GM23338 (cell line): Measurements from ENCODE around the gene STEAP1B. TPM values are rescaled to one million over a fixed set of nuclear protein-coding genes. Genes with fewer than 3 reads are reported as not detected.

Experiments used
- ATAC-seq: fragments of 200-7000 bp; cut with Tn5 transposase; 3 replicates; pipeline ENCODE4 v1.9.1; 2020
- DNase-seq: peaks from one replicate; pipeline ENCODE4 v3.0.0-alpha.2; 2015; ENCODE audit warnings: low spot score
- H2AFZ ChIP-seq: fragments of 200-600 bp; sonication (generic); 2 replicates; pipeline ENCODE4 v1.8.0; 2016; ENCODE audit warnings: antibody characterized with exemption, mild to moderate bottlenecking, moderate library complexity
- H3F3A ChIP-seq: fragments of 200-600 bp; sonication (generic); replicated peaks from 2 replicates; pipeline ENCODE4 v1.8.0; 2017; ENCODE audit warnings: antibody characterized with exemption, mixed run types, low read depth
- H3K27ac ChIP-seq: fragments of 200-600 bp; sonication (generic); 2 replicates; pipeline ENCODE4 v1.6.1; 2016; ENCODE audit warnings: low read depth
- H3K27me3 ChIP-seq: fragments of 200-600 bp; sonication (generic); 2 replicates; pipeline ENCODE4 v1.8.0; 2016; ENCODE audit warnings: mild to moderate bottlenecking, mixed run types, moderate library complexity; ENCODE audit not compliant: insufficient read depth
- H3K36me3 ChIP-seq: fragments of 200-600 bp; sonication (generic); 2 replicates; pipeline ENCODE4 v1.8.0; 2016; ENCODE audit warnings: mild to moderate bottlenecking; ENCODE audit not compliant: insufficient read depth
- H3K4me1 ChIP-seq: fragments of 200-600 bp; sonication (generic); 2 replicates; pipeline ENCODE4 v1.8.0; 2016; ENCODE audit warnings: mild to moderate bottlenecking, moderate library complexity; ENCODE audit not compliant: insufficient read depth
- H3K4me2 ChIP-seq: fragments of 200-600 bp; sonication (generic); 2 replicates; pipeline ENCODE4 v1.7.1; 2017; ENCODE audit warnings: mixed run types
- H3K4me3 ChIP-seq: fragments of 200-600 bp; sonication (generic); 2 replicates; pipeline ENCODE4 v1.6.1; 2016; ENCODE audit warnings: mixed run types
- H3K79me2 ChIP-seq: fragments of 200-600 bp; sonication (generic); replicated peaks from 2 replicates; pipeline ENCODE4 v1.8.0; 2017; ENCODE audit warnings: mild to moderate bottlenecking; ENCODE audit not compliant: insufficient read depth
- H3K9me2 ChIP-seq: fragments of 200-600 bp; sonication (generic); 2 replicates; pipeline ENCODE4 v1.8.0; 2017; ENCODE audit not compliant: insufficient read depth
- H4K20me1 ChIP-seq: fragments of 200-600 bp; sonication (generic); replicated peaks from 2 replicates; pipeline ENCODE4 v1.8.0; 2017; ENCODE audit warnings: mild to moderate bottlenecking; ENCODE audit not compliant: insufficient read depth
- H3K27ac Mint-ChIP-seq: 2 replicates; pipeline ENCODE4 v1.8.0; 2020; ENCODE audit warnings: inconsistent platforms, mild to moderate bottlenecking, moderate library complexity, mixed read lengths
- H3K27me3 Mint-ChIP-seq: 3 replicates; pipeline ENCODE4 v1.8.0; 2022; ENCODE audit warnings: low read depth, mild to moderate bottlenecking, moderate library complexity, mixed read lengths, inconsistent platforms; ENCODE audit not compliant: insufficient read depth, poor library complexity
- H3K36me3 Mint-ChIP-seq: 3 replicates; pipeline ENCODE4 v1.8.0; 2021; ENCODE audit warnings: low read depth, mild to moderate bottlenecking, inconsistent platforms, moderate library complexity, mixed read lengths
- H3K4me1 Mint-ChIP-seq: 3 replicates; pipeline ENCODE4 v1.8.0; 2020; ENCODE audit warnings: mild to moderate bottlenecking, inconsistent platforms, mixed read lengths
- H3K4me3 Mint-ChIP-seq: 3 replicates; pipeline ENCODE4 v1.8.0; 2021; ENCODE audit warnings: moderate library complexity, mild to moderate bottlenecking, inconsistent platforms, mixed read lengths
- H3K9me3 Mint-ChIP-seq: 3 replicates; pipeline ENCODE4 v1.8.0; 2020; ENCODE audit warnings: moderate library complexity, mild to moderate bottlenecking, inconsistent platforms, mixed read lengths
- CREB1 ChIP-seq: fragments of 250-450 bp; sonication (Bioruptor Pico); IDR thresholded peaks from 2 replicates; pipeline ENCODE4 v1.5.0; 2020; ENCODE audit warnings: low read depth, mild to moderate bottlenecking, moderate library complexity
- CTCF ChIP-seq, 2 experiments: fragments of 200-600 bp in 1 of 2; sonication (generic) in 1 of 2; conservative IDR thresholded peaks; 2 replicates each; pipeline versions ENCODE4 v1.5.1 to v1.6.1; 2016 to 2017; ENCODE audit warnings: antibody characterized with exemption in 2 of 2, low read depth in 2 of 2, mild to moderate bottlenecking in 2 of 2, moderate library complexity in 1 of 2
- ETS1 ChIP-seq: IDR thresholded peaks from 2 replicates; pipeline ENCODE4 v1.6.1; 2016; ENCODE audit warnings: antibody characterized with exemption
- EZH2 ChIP-seq: fragments of 200-600 bp; sonication (generic); IDR thresholded peaks from one replicate; pipeline ENCODE4 v1.8.0; 2017; ENCODE audit warnings: antibody characterized with exemption, mild to moderate bottlenecking, low read depth; ENCODE audit not compliant: unreplicated experiment
- EZH2phosphoT487 ChIP-seq: fragments of 200-600 bp; sonication (generic); IDR thresholded peaks from one replicate; pipeline ENCODE4 v1.8.1; 2018; ENCODE audit warnings: antibody characterized with exemption; ENCODE audit not compliant: unreplicated experiment
- JUNB ChIP-seq: IDR thresholded peaks from one replicate; pipeline ENCODE4 v1.6.1; 2016; ENCODE audit warnings: antibody characterized with exemption; ENCODE audit not compliant: unreplicated experiment
- NANOG ChIP-seq: IDR thresholded peaks from 2 replicates; pipeline ENCODE4 v1.6.1; 2016; ENCODE audit warnings: antibody characterized with exemption, borderline replicate concordance
- POLR2AphosphoS5 ChIP-seq: IDR thresholded peaks from 2 replicates; pipeline ENCODE4 v1.6.1; 2016; ENCODE audit warnings: antibody characterized with exemption, low read depth
- REST ChIP-seq: IDR thresholded peaks from one replicate; pipeline ENCODE4 v1.6.1; 2018; ENCODE audit warnings: antibody characterized with exemption; ENCODE audit not compliant: unreplicated experiment
- STAT1 ChIP-seq: IDR thresholded peaks from one replicate; pipeline ENCODE4 v1.6.1; 2016; ENCODE audit warnings: antibody characterized with exemption; ENCODE audit not compliant: unreplicated experiment
- ZNF114 ChIP-seq: fragments of 250-450 bp; sonication (Bioruptor Pico); IDR thresholded peaks from 2 replicates; pipeline ENCODE4 v1.5.0; 2020; ENCODE audit warnings: mild to moderate bottlenecking, moderate library complexity
- polyA plus RNA-seq: library from polyadenylated mRNA; unstranded; fragments of >200 nt; fragmentation: Nextera tagmentation; extraction: Ambion mirVana; gene quantifications from 2 replicates; pipeline ENCODE4 v1.2.1, GENCODE V29; 2016
- total RNA-seq: library from RNA; depleted of rRNA; stranded (reverse); fragments of >200 nt; shearing (Covaris generic); gene quantifications from 2 replicates; pipeline ENCODE4 v1.2.3, GENCODE V29; 2014

STEAP1B gene
- total and polyA plus RNA-seq, 2 experiments from 2014 or later = 4.9 to 16.5 TPM

GRCh38 chr7:22426463-22427094 is 73.4 kb downstream of the STEAP1B start:
- no peak overlapping the region for H3K4me3 Mint-ChIP-seq
- no peaks in the 10 kb centered on the region for H3K36me3 Mint-ChIP-seq
- Histone ChIP-seq H4K20me1 (no peaks in the 10 kb centered on the region), H2AFZ (no peak overlapping the region), H3K27ac (no peak overlapping the region), H3K36me3 (no peaks in the 10 kb centered on the region), H3F3A (no peaks in the 10 kb centered on the region), H3K4me3 (no peak overlapping the region), H3K9me2 (peaks cover 11% of the 10 kb centered on the region), H3K79me2 (no peaks in the 10 kb centered on the region), H3K4me2 (no peak overlapping the region), H3K27me3 (no peaks in the 10 kb centered on the region), H3K4me1 (peaks cover 9% of the 10 kb centered on the region; the same call in 1 of the 2 replicates)
- no peaks in the 10 kb centered on the region for H3K9me3 Mint-ChIP-seq
- no peak overlapping the region for H3K27ac Mint-ChIP-seq
- no peak for ATAC-seq
- H3K4me1 Mint-ChIP-seq = peaks cover 13% of the 10 kb centered on the region
- H3K27me3 Mint-ChIP-seq = peaks cover 2% of the 10 kb centered on the region
- TF ChIP-seq JUNB (no peak), POLR2AphosphoS5 (no peak), EZH2phosphoT487 (no peak), NANOG (no peak), ETS1 (no peak), CREB1 (no peak), EZH2 (no peak), ZNF114 (CRISPR knock-in tag) (no peak), STAT1 (no peak)
- DNase-seq = no peak

GRCh38 chr7:22425361-22425760 is 74.6 kb downstream of the STEAP1B start:
- Mint-ChIP-seq H3K27ac (no peak overlapping the region), H3K27me3 (no peaks in the 10 kb centered on the region), H3K9me3 (no peaks in the 10 kb centered on the region), H3K4me1 (peaks cover 13% of the 10 kb centered on the region), H3K4me3 (no peak overlapping the region), H3K36me3 (no peaks in the 10 kb centered on the region)
- H3F3A ChIP-seq = no peaks in the 10 kb centered on the region
- peak overlapping the region; percentile 25; the same call in 1 of the 2 replicates for H2AFZ ChIP-seq
- peaks cover 9% of the 10 kb centered on the region; the same call in 1 of the 2 replicates for H3K4me1 ChIP-seq
- H3K36me3 ChIP-seq = no peaks in the 10 kb centered on the region
- no peak overlapping the region for H3K4me2 ChIP-seq
- H4K20me1 ChIP-seq = no peaks in the 10 kb centered on the region
- ATAC-seq (no peak), DNase-seq (no peak)
- 0 out of 2 replicates have a peak overlapping the region, but pooled peaks have one; percentile 57 for H3K27ac ChIP-seq
- H3K4me3 ChIP-seq = no peak overlapping the region
- no peaks in the 10 kb centered on the region for H3K9me2 ChIP-seq
- no peaks in the 10 kb centered on the region for H3K27me3 ChIP-seq
- H3K79me2 ChIP-seq = no peaks in the 10 kb centered on the region
- TF ChIP-seq STAT1 (no peak), CTCF (conservative IDR thresholded peaks at IDR 0.05; ENCODE audit: low read depth in 2 of 2) (no peak), NANOG (no peak), EZH2phosphoT487 (no peak), REST (no peak), JUNB (no peak), CREB1 (no peak)
